Brain microvascular endothelial cell (primary cell): ENCODE data around the gene IL1RL1.

Experiments used
- DNase-seq: peaks from one replicate; pipeline ENCODE4 v3.0.0-alpha.2; 2020
- H3K27ac ChIP-seq: fragments of 250-450 bp; sonication (Bioruptor Pico); 2 replicates; pipeline ENCODE4 v1.5.1; 2020; ENCODE audit warnings: mild to moderate bottlenecking, moderate library complexity
- H3K27me3 ChIP-seq: fragments of 250-450 bp; sonication (Bioruptor Pico); replicated peaks from 2 replicates; pipeline ENCODE4 v1.5.1; 2020; ENCODE audit warnings: mild to moderate bottlenecking
- H3K36me3 ChIP-seq: fragments of 250-450 bp; sonication (Bioruptor Pico); replicated peaks from 2 replicates; pipeline ENCODE4 v1.5.1; 2020; ENCODE audit warnings: mild to moderate bottlenecking
- H3K4me3 ChIP-seq: 2 replicates; pipeline ENCODE4 v1.5.1; 2011; ENCODE audit warnings: low read depth, mild to moderate bottlenecking, control low read depth, low read length, moderate library complexity
- CTCF ChIP-seq: IDR thresholded peaks from 2 replicates; pipeline ENCODE4 v1.5.1; 2011; ENCODE audit warnings: low read depth, mild to moderate bottlenecking, moderate library complexity, low read length, control low read depth, inconsistent platforms; ENCODE audit errors: missing control alignments
- in situ Hi-C: cut with HindIII; loops from 2 replicates; pipeline ENCODE4 v1.10.0; 2017; ENCODE audit warnings: low sequenced_read_pairs, low pct_ligation_motif_present

Gene IL1RL1

GRCh38 chr2:102392096-102392495 lies 80.7 kb downstream of the IL1RL1 start:
- H3K27me3 ChIP-seq, result no peaks in the 10 kb centered on the region

GRCh38 chr2:102392942-102393341 lies 81.6 kb downstream of the IL1RL1 start:
- TF ChIP-seq CTCF, result no peak
- Histone ChIP-seq H3K36me3 (no peaks in the 10 kb centered on the region), H3K27ac (no peak overlapping the region), H3K4me3 (no peak overlapping the region), H3K27me3 (no peaks in the 10 kb centered on the region)
- in situ Hi-C loops, result no loop called here
- no peak for DNase-seq

More at GRCh38 chr2:102392096-102392495, 80.7 kb downstream of the IL1RL1 start:
- no peaks in the 10 kb centered on the region for H3K36me3 ChIP-seq
- in situ Hi-C loops, result no loop called here
- H3K27ac ChIP-seq, result no peak overlapping the region
- DNase-seq, result no peak
- no peak overlapping the region for H3K4me3 ChIP-seq
- no peak for TF ChIP-seq CTCF

GRCh38 chr2:102396012-102396411 lies 84.6 kb downstream of the IL1RL1 start:
- no peak for DNase-seq
- Histone ChIP-seq H3K27me3 (no peaks in the 10 kb centered on the region), H3K4me3 (no peak overlapping the region), H3K27ac (no peak overlapping the region), H3K36me3 (no peaks in the 10 kb centered on the region)
- no peak for TF ChIP-seq CTCF
- in situ Hi-C loops, result no loop called here

- Histone ChIP-seq H3K27me3 (no peaks in the 10 kb centered on the region), H3K4me3 (no peak overlapping the region), H3K27ac (no peak overlapping the region), H3K36me3 (no peaks in the 10 kb centered on the region)
- no peak for TF ChIP-seq CTCF
- no peak for DNase-seq
- in situ Hi-C loops, result no loop called here
These were observed 85.8 kb downstream of the IL1RL1 start for GRCh38 chr2:102397209-102397608.

- DNase-seq, result no peak
- Histone ChIP-seq H3K27ac (no peak overlapping the region), H3K36me3 (no peaks in the 10 kb centered on the region), H3K27me3 (no peaks in the 10 kb centered on the region), H3K4me3 (no peak overlapping the region)
- in situ Hi-C loops, result no loop called here
- TF ChIP-seq CTCF, result no peak
These were observed 88.3 kb downstream of the IL1RL1 start for GRCh38 chr2:102399499-102400141.

GRCh38 chr2:102401456-102401855 lies 90.1 kb downstream of the IL1RL1 start:
- no peak for TF ChIP-seq CTCF
- Histone ChIP-seq H3K27me3 (no peaks in the 10 kb centered on the region), H3K36me3 (no peaks in the 10 kb centered on the region), H3K4me3 (no peak overlapping the region), H3K27ac (no peak overlapping the region)
- no peak for DNase-seq
- in situ Hi-C loops, result no loop called here
